H9 (cell line): ENCODE results near the gene KCTD2. TPM values are rescaled to one million over a fixed set of nuclear protein-coding genes. Genes with fewer than 3 reads are reported as not detected.

Experiments
- DNase-seq: peaks from one replicate; pipeline ENCODE4 v3.0.0-alpha.2; 2017
- H2AFZ ChIP-seq: one replicate; pipeline ENCODE4 v1.6.1; 2013; ENCODE audit warnings: mild to moderate bottlenecking, low read length, control low read depth, moderate library complexity
- H2AK5ac ChIP-seq: 2 replicates; pipeline ENCODE4 v1.6.1; 2013; ENCODE audit warnings: low read length, control low read depth, mixed read lengths; ENCODE audit not compliant: insufficient read length
- H2BK120ac ChIP-seq: one replicate; pipeline ENCODE4 v1.6.1; 2013; ENCODE audit warnings: low read depth, mild to moderate bottlenecking, low read length, control low read depth, inconsistent platforms; ENCODE audit not compliant: poor library complexity, severe bottlenecking
- H2BK12ac ChIP-seq: 2 replicates; pipeline ENCODE4 v1.6.1; 2013; ENCODE audit warnings: low read length, control low read depth, mixed read lengths, low read depth; ENCODE audit not compliant: insufficient read length
- H2BK15ac ChIP-seq: 2 replicates; pipeline ENCODE4 v1.6.1; 2013; ENCODE audit warnings: low read depth, low read length, control low read depth
- H2BK20ac ChIP-seq: one replicate; pipeline ENCODE4 v1.6.1; 2013; ENCODE audit warnings: low read depth, mild to moderate bottlenecking, low read length, control low read depth, inconsistent platforms; ENCODE audit not compliant: poor library complexity, severe bottlenecking
- H2BK5ac ChIP-seq: 2 replicates; pipeline ENCODE4 v1.6.1; 2013; ENCODE audit warnings: low read length, control low read depth, mixed read lengths; ENCODE audit not compliant: insufficient read length
- H3K14ac ChIP-seq: 2 replicates; pipeline ENCODE4 v1.6.1; 2013; ENCODE audit warnings: low read length, control low read depth; ENCODE audit not compliant: insufficient read depth
- H3K18ac ChIP-seq: 2 replicates; pipeline ENCODE4 v1.6.1; 2013; ENCODE audit warnings: low read depth, mild to moderate bottlenecking, mixed read lengths, low read length, control low read depth; ENCODE audit not compliant: insufficient read length
- H3K23ac ChIP-seq: 2 replicates; pipeline ENCODE4 v1.6.1; 2013; ENCODE audit warnings: low read length, control low read depth, mixed read lengths, low read depth; ENCODE audit not compliant: insufficient read length
- H3K23me2 ChIP-seq: 2 replicates; pipeline ENCODE4 v1.6.1; 2013; ENCODE audit warnings: low read depth, mild to moderate bottlenecking, mixed read lengths, low read length, control low read depth; ENCODE audit not compliant: insufficient read length, poor library complexity, severe bottlenecking
- H3K27ac ChIP-seq: 2 replicates; pipeline ENCODE4 v1.5.1; 2013; ENCODE audit warnings: low read length, control low read depth, mixed read lengths, low read depth; ENCODE audit not compliant: insufficient read length
- H3K27me3 ChIP-seq: 2 replicates; pipeline ENCODE4 v1.6.1; 2013; ENCODE audit warnings: low read length, control low read depth, inconsistent platforms; ENCODE audit not compliant: insufficient read depth
- H3K4ac ChIP-seq: 2 replicates; pipeline ENCODE4 v1.6.1; 2013; ENCODE audit warnings: low read depth, mild to moderate bottlenecking, control low read depth, inconsistent platforms, low read length, moderate library complexity
- H3K4me1 ChIP-seq: 2 replicates; pipeline ENCODE4 v1.6.1; 2013; ENCODE audit warnings: low read length, control low read depth, inconsistent platforms; ENCODE audit not compliant: insufficient read depth
- H3K4me2 ChIP-seq: 2 replicates; pipeline ENCODE4 v1.6.1; 2013; ENCODE audit warnings: low read length, control low read depth, mixed read lengths; ENCODE audit not compliant: insufficient read length, insufficient read depth
- H3K56ac ChIP-seq: 2 replicates; pipeline ENCODE4 v1.6.1; 2013; ENCODE audit warnings: low read depth, mild to moderate bottlenecking, mixed read lengths, low read length, control low read depth; ENCODE audit not compliant: insufficient read length
- H3K79me1 ChIP-seq: 2 replicates; pipeline ENCODE4 v1.6.1; 2013; ENCODE audit warnings: low read depth, mild to moderate bottlenecking, moderate library complexity, low read length, control low read depth, inconsistent platforms; ENCODE audit not compliant: insufficient read depth, poor library complexity, severe bottlenecking
- H3K79me2 ChIP-seq: 2 replicates; pipeline ENCODE4 v1.6.1; 2013; ENCODE audit warnings: low read length, control low read depth, inconsistent platforms; ENCODE audit not compliant: insufficient read depth
- H3K9ac ChIP-seq: 2 replicates; pipeline ENCODE4 v1.6.1; 2013; ENCODE audit warnings: low read length, control low read depth, mixed read lengths; ENCODE audit not compliant: insufficient read length; ENCODE audit errors: extremely low read depth
- H3K9me3 ChIP-seq: one replicate; pipeline ENCODE4 v1.6.1; 2013; ENCODE audit warnings: low read depth, low read length, inconsistent platforms; ENCODE audit not compliant: control insufficient read depth
- H3T11ph ChIP-seq: one replicate; pipeline ENCODE4 v1.6.1; 2013; ENCODE audit warnings: mild to moderate bottlenecking, low read length, control low read depth, inconsistent platforms
- H4K20me1 ChIP-seq: one replicate; pipeline ENCODE4 v1.6.1; 2013; ENCODE audit not compliant: control insufficient read depth, insufficient read length, insufficient read depth
- H4K5ac ChIP-seq: 2 replicates; pipeline ENCODE4 v1.6.1; 2013; ENCODE audit warnings: low read depth, mild to moderate bottlenecking, mixed read lengths, low read length, control low read depth; ENCODE audit not compliant: insufficient read length
- H4K8ac ChIP-seq: replicated peaks from 2 replicates; pipeline ENCODE4 v1.6.1; 2013; ENCODE audit warnings: low read length, control low read depth, mixed read lengths, low read depth; ENCODE audit not compliant: insufficient read length
- H4K91ac ChIP-seq: 2 replicates; pipeline ENCODE4 v1.6.1; 2013; ENCODE audit warnings: low read depth, mild to moderate bottlenecking, moderate library complexity, mixed read lengths, low read length, control low read depth; ENCODE audit not compliant: insufficient read length
- H3K27ac Mint-ChIP-seq, 3 experiments: 2 replicates in 2 of 3; 3 replicates in 1 of 3; pipeline ENCODE4 v1.8.0; 2020 to 2021; ENCODE audit warnings: mixed read lengths in 3 of 3, mild to moderate bottlenecking in 1 of 3, moderate library complexity in 1 of 3
- H3K27me3 Mint-ChIP-seq: 2 replicates; pipeline ENCODE4 v1.8.0; 2021; ENCODE audit warnings: low read depth, mild to moderate bottlenecking, moderate library complexity, mixed read lengths
- H3K36me3 Mint-ChIP-seq, 3 experiments: 2 replicates in 2 of 3; 3 replicates in 1 of 3; pipeline ENCODE4 v1.8.0; 2020 to 2021; ENCODE audit warnings: low read depth in 3 of 3, mixed read lengths in 3 of 3; ENCODE audit not compliant: insufficient read depth in 1 of 3
- H3K4me1 Mint-ChIP-seq, 2 experiments: 2 replicates each; pipeline ENCODE4 v1.8.0; 2020; ENCODE audit warnings: mixed read lengths in 2 of 2
- H3K4me3 Mint-ChIP-seq, 2 experiments: 2 replicates in 1 of 2; 3 replicates in 1 of 2; pipeline ENCODE4 v1.8.0; 2020 to 2021; ENCODE audit warnings: mild to moderate bottlenecking in 2 of 2, mixed read lengths in 2 of 2, moderate library complexity in 1 of 2
- H3K9me3 Mint-ChIP-seq, 2 experiments: 2 replicates in 1 of 2; 3 replicates in 1 of 2; pipeline ENCODE4 v1.8.0; 2020; ENCODE audit warnings: mild to moderate bottlenecking in 2 of 2, mixed read lengths in 2 of 2, moderate library complexity in 1 of 2
- WGBS: extraction: QIAGEN DNeasy Blood & Tissue Kit; methylation state at CpG from one replicate; pipeline ENCODE4 v1.1.7; 2013; ENCODE audit warnings: missing lambda C conversion rate, low lambda C conversion rate, mixed read lengths; ENCODE audit not compliant: insufficient read length; ENCODE audit errors: extremely low coverage; 5-methylcytosine and 5-hydroxymethylcytosine counted together
- total RNA-seq: library from RNA; stranded (reverse); gene quantifications from 2 replicates; pipeline ENCODE4 v1.2.1, GENCODE V29; 2021
- TF ChIP-seq, protein P1 (sequence below): fragments of 200-600 bp; sonication (generic); conservative IDR thresholded peaks from 3 replicates; pipeline ENCODE4 v1.8.0; 2021; ENCODE audit warnings: antibody characterized with exemption, mild to moderate bottlenecking

KCTD2 gene
- total RNA-seq, 1 experiment from 2014 or later, result 40.1 TPM

DNA sequence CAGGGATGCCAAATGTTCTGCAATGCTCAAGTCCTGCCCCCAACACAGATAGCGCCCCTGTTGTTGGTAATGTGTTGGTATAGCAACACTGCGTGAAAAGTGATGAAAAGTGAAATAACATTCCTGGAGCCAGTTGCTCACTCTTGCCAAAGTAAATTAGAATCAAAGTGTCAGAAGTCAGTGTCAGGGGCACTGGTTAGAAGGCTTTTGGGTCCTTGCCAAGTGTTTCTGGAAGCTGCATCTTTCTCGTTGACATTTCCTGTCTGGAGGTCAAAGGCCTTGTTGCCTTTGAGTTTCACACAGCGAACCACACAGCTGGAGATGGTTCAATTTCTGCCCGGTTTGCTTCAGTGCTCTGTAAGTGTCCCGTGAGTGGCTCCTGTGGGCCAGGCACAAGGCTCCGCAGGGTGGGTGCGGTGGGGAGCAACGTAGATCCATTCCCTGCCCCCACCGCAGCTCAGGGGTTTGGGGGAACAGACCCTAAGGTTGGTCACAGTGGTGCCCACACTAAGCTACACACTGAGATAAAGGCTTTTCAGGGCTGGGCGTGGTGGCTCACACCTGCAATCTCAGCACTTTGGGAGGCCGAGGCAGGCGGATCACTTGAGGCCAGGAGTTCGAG is 37.1 kb downstream of the KCTD2 start:
- Mint-ChIP-seq H3K4me1 (peaks cover 42% of the 10 kb centered on the region in 2 experiments), H3K9me3 (no peaks in the 10 kb centered on the region), H3K36me3 (no peaks in the 10 kb centered on the region), H3K27ac (no peak overlapping the region), H3K4me3 (no peak overlapping the region; a peak in 1 of 5 replicates), H3K27me3 (no peaks in the 10 kb centered on the region; the same call in 1 of the 2 replicates)
- no peak overlapping the region for H4K5ac ChIP-seq
- H3K23me2 ChIP-seq, result peaks cover 7% of the 10 kb centered on the region
- H3K27ac ChIP-seq, result no peak overlapping the region
- H3K4me2 ChIP-seq, result no peak overlapping the region
- no peak overlapping the region for H3K56ac ChIP-seq
- H2BK12ac ChIP-seq, result no peak overlapping the region
- H2BK120ac ChIP-seq, result no peak overlapping the region
- no peak overlapping the region for H2BK20ac ChIP-seq
- H3K27me3 ChIP-seq, result no peaks in the 10 kb centered on the region
- DNase-seq, result no peak
- TF ChIP-seq, protein P1, sequence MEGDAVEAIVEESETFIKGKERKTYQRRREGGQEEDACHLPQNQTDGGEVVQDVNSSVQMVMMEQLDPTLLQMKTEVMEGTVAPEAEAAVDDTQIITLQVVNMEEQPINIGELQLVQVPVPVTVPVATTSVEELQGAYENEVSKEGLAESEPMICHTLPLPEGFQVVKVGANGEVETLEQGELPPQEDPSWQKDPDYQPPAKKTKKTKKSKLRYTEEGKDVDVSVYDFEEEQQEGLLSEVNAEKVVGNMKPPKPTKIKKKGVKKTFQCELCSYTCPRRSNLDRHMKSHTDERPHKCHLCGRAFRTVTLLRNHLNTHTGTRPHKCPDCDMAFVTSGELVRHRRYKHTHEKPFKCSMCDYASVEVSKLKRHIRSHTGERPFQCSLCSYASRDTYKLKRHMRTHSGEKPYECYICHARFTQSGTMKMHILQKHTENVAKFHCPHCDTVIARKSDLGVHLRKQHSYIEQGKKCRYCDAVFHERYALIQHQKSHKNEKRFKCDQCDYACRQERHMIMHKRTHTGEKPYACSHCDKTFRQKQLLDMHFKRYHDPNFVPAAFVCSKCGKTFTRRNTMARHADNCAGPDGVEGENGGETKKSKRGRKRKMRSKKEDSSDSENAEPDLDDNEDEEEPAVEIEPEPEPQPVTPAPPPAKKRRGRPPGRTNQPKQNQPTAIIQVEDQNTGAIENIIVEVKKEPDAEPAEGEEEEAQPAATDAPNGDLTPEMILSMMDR, result no peak
- H4K91ac ChIP-seq, result no peak overlapping the region
- H3K79me1 ChIP-seq, result no peaks in the 10 kb centered on the region
- no peak overlapping the region for H2BK5ac ChIP-seq
- H3K23ac ChIP-seq, result no peak overlapping the region
- WGBS, result no CpG with 5 or more reads among the region's 14 CpGs
- no peaks in the 10 kb centered on the region for H4K20me1 ChIP-seq
- H4K8ac ChIP-seq, result no peak overlapping the region
- no peak overlapping the region for H3T11ph ChIP-seq
- H3K14ac ChIP-seq, result no peak overlapping the region
- no peak overlapping the region for H2BK15ac ChIP-seq
- no peak overlapping the region for H2AFZ ChIP-seq
- H2AK5ac ChIP-seq, result no peak overlapping the region
- H3K9me3 ChIP-seq, result no peaks in the 10 kb centered on the region
- no peak overlapping the region for H3K9ac ChIP-seq
- peaks cover 13% of the 10 kb centered on the region; the same call in 1 of the 2 replicates for H3K4me1 ChIP-seq
- H3K79me2 ChIP-seq, result no peaks in the 10 kb centered on the region
- no peak overlapping the region for H3K18ac ChIP-seq
- H3K4ac ChIP-seq, result no peak overlapping the region
